CD4-positive, alpha-beta T cell treated with Interleukin-4 for 4 hours (primary cell): ENCODE results near the gene PDCD1LG2.

Source experiments
- DNase-seq: peaks from one replicate; pipeline ENCODE4 v3.0.0-alpha.2; 2020

Gene PDCD1LG2

GRCh38 chr9:5614985-5615384 is 104.7 kb downstream of the PDCD1LG2 start:
- no peak for DNase-seq

- DNase-seq = peak; percentile 8
These were observed 107.4 kb downstream of the PDCD1LG2 start for GRCh38 chr9:5617749-5618148.

- DNase-seq = no peak
These were observed 110.2 kb downstream of the PDCD1LG2 start for GRCh38 chr9:5620494-5620893.
